ENCODE measurements around the gene E2F1.

Gene E2F1

GRCh38 chr20:33709905-33710541, 23.8 kb upstream of the E2F1 start:
- H3K36me3 ChIP-seq (ENCODE audit: control insufficient read depth, low read length): no peaks in the 10 kb centered on the region
- H3K27ac ChIP-seq (ENCODE audit: low read depth, low read length): no peak overlapping the region
- no peaks in the 10 kb centered on the region for H3K9me2 ChIP-seq (replicated peaks; ENCODE audit: control insufficient read depth, low read length)
- no peak overlapping the region for H3K4me2 ChIP-seq (ENCODE audit: low read length)
- no peaks in the 10 kb centered on the region for H3F3A ChIP-seq (ENCODE audit: control insufficient read depth, insufficient read depth)
- no peaks in the 10 kb centered on the region for H3K27me3 ChIP-seq (ENCODE audit: control insufficient read depth, low read length)
- TF ChIP-seq CTCF (IDR thresholded peaks at IDR 0.05; ENCODE audit: low read depth, low read length, poor library complexity, severe bottlenecking) (no peak), EZH2phosphoT487 (IDR thresholded peaks at IDR 0.05; ENCODE audit: borderline replicate concordance, low read length) (no peak)
- peaks cover 10% of the 10 kb centered on the region for H3K4me1 ChIP-seq (ENCODE audit: control insufficient read depth, low read length)
- no peaks in the 10 kb centered on the region for H4K20me1 ChIP-seq (ENCODE audit: control insufficient read depth, insufficient read depth, low read depth, low read length)
- H3K4me3 ChIP-seq (ENCODE audit: low read length): no peak overlapping the region
- H3K9me3 ChIP-seq (ENCODE audit: control insufficient read depth, insufficient read depth, low read length): no peaks in the 10 kb centered on the region
- no peaks in the 10 kb centered on the region for H3K79me2 ChIP-seq (ENCODE audit: control insufficient read depth, low read length)

GRCh38 chr20:33709398-33709797, 23.2 kb upstream of the E2F1 start:
- Histone ChIP-seq H3F3A (ENCODE audit: control insufficient read depth, insufficient read depth) (no peaks in the 10 kb centered on the region), H3K36me3 (ENCODE audit: control insufficient read depth, low read length) (no peaks in the 10 kb centered on the region), H4K20me1 (ENCODE audit: control insufficient read depth, insufficient read depth, low read depth, low read length) (no peaks in the 10 kb centered on the region), H3K9me2 (replicated peaks; ENCODE audit: control insufficient read depth, low read length) (no peaks in the 10 kb centered on the region), H3K79me2 (ENCODE audit: control insufficient read depth, low read length) (no peaks in the 10 kb centered on the region), H3K27ac (ENCODE audit: low read depth, low read length) (no peak overlapping the region), H3K9me3 (ENCODE audit: control insufficient read depth, insufficient read depth, low read length) (no peaks in the 10 kb centered on the region), H3K27me3 (ENCODE audit: control insufficient read depth, low read length) (no peaks in the 10 kb centered on the region), H3K4me1 (ENCODE audit: control insufficient read depth, low read length) (peaks cover 10% of the 10 kb centered on the region), H3K4me3 (ENCODE audit: low read length) (no peak overlapping the region), H3K4me2 (ENCODE audit: low read length) (no peak overlapping the region)
- TF ChIP-seq CTCF (IDR thresholded peaks at IDR 0.05; ENCODE audit: low read depth, low read length, poor library complexity, severe bottlenecking) (no peak), EZH2phosphoT487 (IDR thresholded peaks at IDR 0.05; ENCODE audit: borderline replicate concordance, low read length) (no peak)

- H3K36me3 ChIP-seq (ENCODE audit: control insufficient read depth, low read length): no peaks in the 10 kb centered on the region
- TF ChIP-seq EZH2phosphoT487 (IDR thresholded peaks at IDR 0.05; ENCODE audit: borderline replicate concordance, low read length): no peak
- no peak for TF ChIP-seq CTCF (IDR thresholded peaks at IDR 0.05; ENCODE audit: low read depth, low read length, poor library complexity, severe bottlenecking)
These were observed 21.5 kb upstream of the E2F1 start for GRCh38 chr20:33707668-33708067.

More at GRCh38 chr20:33707668-33708067, 21.5 kb upstream of the E2F1 start:
- Histone ChIP-seq H3K4me1 (ENCODE audit: control insufficient read depth, low read length) (peaks cover 10% of the 10 kb centered on the region), H3K9me2 (replicated peaks; ENCODE audit: control insufficient read depth, low read length) (no peaks in the 10 kb centered on the region), H4K20me1 (ENCODE audit: control insufficient read depth, insufficient read depth, low read depth, low read length) (no peaks in the 10 kb centered on the region), H3K9me3 (ENCODE audit: control insufficient read depth, insufficient read depth, low read length) (no peaks in the 10 kb centered on the region), H3K79me2 (ENCODE audit: control insufficient read depth, low read length) (no peaks in the 10 kb centered on the region), H3K27me3 (ENCODE audit: control insufficient read depth, low read length) (no peaks in the 10 kb centered on the region), H3K27ac (ENCODE audit: low read depth, low read length) (no peak overlapping the region), H3K4me2 (ENCODE audit: low read length) (no peak overlapping the region), H3F3A (ENCODE audit: control insufficient read depth, insufficient read depth) (no peaks in the 10 kb centered on the region), H3K4me3 (ENCODE audit: low read length) (no peak overlapping the region)

Measured in DOHH2 (cell line).